GM18526 (cell line): Measurements from ENCODE around the gene CCR8.

ENCODE experiments used
- POLR2A ChIP-seq: IDR thresholded peaks from 3 replicates; pipeline ENCODE4 v1.6.1; 2011; ENCODE audit not compliant: insufficient read length; ENCODE audit errors: extremely low read depth

Gene CCR8

DNA sequence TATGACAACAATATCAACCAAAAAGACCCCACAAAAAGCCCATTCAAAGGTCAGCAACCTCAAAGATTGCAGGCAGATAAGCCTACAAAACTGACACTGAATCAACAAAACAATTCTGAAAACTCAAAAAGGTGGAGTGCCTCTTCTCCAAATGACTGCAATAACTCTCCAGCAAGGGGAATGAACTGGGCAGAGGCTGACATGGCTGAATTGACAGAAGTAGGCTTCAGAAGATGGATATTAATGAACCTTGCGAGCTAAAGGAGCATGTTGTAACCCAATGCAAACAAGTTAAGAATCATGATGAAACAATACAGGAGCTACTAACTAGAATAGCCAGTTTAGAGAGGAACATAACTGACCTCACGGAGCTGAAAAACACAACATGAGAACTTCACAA is 33.3 kb downstream of the CCR8 start:
- TF ChIP-seq POLR2A: no peak

GRCh38 chr3:39372833-39373232 is 43.3 kb downstream of the CCR8 start:
- no peak for TF ChIP-seq POLR2A

DNA sequence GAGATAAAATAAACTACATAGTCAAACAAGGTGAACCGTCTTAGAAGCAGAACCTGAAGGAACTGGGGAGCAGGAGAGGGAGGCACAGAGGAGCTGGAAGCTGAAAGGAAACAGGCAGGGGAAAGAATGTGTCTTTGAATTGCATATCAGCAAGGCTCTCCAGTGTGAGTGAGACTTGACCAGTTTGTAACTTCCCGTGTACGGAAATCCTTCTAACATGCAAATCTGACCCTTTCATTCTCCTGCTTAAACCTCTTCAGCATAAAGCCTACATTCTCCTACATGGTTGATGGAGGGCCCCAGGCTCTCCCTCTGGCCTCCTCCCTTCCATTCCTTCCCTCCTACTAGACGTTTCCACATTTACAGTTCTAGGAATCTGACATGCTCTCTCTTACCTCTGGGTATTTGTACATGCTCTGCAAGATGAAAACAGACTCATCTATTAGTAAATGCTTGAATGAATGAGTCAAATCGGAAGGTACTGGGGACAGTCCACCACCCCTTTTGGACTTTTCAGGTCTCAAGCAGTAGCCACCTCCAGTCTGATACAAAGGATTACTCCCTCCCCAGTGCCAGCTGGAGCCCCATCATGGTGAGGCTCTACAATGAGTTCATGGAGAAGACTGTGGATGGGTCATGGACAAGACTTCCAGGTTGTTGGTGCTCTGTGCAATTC is 47.6 kb downstream of the CCR8 start:
- no peak for TF ChIP-seq POLR2A

DNA sequence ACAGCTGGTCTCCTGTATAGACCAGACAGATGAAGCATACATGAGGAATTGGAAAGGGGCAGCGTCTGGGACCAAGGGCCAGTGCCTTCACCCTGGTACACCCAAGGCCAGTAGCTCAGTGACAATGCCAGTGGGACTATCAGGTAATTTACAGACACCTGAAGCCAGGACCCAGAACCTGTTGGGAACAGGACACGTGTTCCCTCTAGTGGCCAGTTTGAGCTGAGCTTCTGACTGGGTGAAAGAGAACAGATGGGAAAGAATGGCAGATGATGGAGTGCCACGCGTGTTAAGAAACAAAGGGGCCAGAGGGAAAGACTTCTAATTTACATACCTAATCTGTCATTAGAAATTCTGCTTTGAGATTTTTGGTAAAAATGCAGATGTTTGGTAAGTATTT is 48.6 kb downstream of the CCR8 start:
- no peak for TF ChIP-seq POLR2A

DNA sequence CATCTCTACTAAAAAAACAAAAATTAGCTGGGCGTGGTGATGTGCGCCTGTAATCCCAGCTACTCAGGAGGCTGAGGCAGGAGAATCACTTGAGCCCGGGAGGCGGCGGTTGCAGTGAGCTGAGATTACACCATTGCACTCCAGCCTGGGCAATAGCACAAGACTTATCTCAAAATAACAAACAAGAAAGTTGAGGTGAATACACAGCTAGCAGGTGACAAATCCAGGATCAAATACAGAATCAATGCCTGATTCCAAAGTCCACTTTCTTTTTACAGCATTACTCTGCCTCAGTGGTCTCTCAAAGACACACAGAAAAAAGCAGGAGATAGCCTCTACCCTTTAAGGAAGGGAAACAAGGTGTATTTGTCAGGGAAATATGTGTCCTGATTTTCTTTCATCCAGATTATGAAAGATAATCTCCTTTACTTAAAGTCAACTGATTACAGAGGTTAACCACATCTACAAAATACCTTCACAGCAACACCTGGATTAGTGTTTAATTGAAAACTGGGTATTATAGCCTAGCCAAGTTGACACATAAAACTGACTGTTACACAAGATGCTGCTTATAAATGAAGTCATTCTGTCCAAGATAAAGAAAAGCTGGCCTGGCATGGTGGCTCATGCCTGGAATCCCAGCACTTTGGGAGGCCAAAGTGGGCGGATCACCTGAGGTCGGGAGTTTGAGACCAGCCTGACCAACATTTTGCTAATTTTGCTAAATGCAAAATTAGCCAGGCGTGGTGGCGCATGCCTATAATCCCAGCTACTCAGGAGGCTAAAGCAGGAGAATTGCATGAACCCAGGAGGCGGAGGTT is 49.7 kb downstream of the CCR8 start:
- TF ChIP-seq POLR2A: no peak

DNA sequence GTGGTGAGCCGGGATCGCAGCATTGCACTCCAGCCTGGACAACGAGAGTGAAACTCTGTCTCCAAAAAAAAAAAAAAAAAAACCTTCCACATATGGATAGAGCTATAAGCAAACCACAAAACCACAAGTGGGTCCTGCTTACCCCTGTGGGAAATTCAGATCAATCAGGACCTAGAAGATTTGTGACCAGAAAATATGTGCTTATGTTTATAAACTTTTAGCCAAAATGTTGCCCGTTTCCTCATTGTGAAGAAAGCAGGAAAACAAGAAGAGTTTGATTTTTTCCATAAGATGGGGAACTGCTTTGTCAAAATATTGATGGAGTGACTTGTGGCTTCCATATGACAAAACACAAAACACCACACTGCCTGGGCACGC is 50.3 kb downstream of the CCR8 start:
- TF ChIP-seq POLR2A: no peak

- TF ChIP-seq POLR2A: no peak
Observed at GRCh38 chr3:39381432-39381831, 51.9 kb downstream of the CCR8 start.
